ENCODE data around the gene PLEKHH2. TPM values are rescaled to one million over a fixed set of nuclear protein-coding genes. Genes with fewer than 3 reads are reported as not detected.
"Not testable (repeated sequence)": the region's sequence is repeated elsewhere in the genome, so short reads cannot be mapped to it uniquely, and the experiment has no call there.

Gene PLEKHH2
- total RNA-seq, 1 donor from 2014 or later = 2.1 TPM

DNA sequence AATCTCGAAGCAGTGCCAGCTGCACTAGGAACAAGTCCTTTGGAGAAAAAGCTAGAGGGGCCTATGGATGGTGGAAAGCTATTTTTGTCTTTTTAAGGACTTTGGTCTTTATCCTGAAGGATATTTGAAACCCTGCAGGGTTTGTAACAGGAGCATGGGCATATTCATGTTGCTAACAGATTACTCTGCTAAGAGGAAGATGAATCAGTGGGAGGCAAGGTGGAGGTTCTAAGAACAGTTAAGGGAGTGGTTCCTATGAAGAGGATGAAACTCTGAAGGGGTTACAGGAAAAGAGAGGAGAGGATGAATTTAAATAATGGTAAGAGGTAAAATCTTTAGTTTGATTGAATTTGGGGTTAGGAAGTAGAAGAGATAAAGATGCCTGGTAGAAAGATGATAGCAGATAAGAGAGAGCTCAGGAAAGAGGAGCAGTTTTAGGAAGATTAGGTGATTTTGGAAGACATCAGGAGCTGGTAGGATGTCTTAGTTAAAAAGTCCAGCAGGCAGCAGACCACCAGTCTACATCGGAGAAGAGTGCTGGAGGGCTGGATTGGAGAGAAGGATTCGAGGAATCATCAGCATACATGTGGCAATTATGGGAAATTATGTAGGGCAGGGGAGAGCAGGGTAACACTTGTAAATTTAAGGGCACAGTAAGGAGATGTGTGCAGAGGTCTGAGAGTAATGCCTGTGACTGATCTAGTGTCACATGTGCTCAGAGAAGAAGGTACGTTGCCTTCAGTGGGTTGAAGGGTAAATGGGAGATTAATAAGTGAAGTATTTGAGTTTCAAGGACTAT, 78.4 kb downstream of the PLEKHH2 start:
- no peak overlapping the region for H3K4me3 Mint-ChIP-seq
- H3K36me3 Mint-ChIP-seq (ENCODE audit: low read depth) = no peaks in the 10 kb centered on the region
- H3K27ac Mint-ChIP-seq (ENCODE audit: unreplicated experiment) = no peak overlapping the region
- H3K4me1 Mint-ChIP-seq = no peaks in the 10 kb centered on the region
- no peak for DNase-seq (ENCODE audit: low read depth, low spot score)
- no peaks in the 10 kb centered on the region for H3K9me3 Mint-ChIP-seq
- TF ChIP-seq, protein P1, sequence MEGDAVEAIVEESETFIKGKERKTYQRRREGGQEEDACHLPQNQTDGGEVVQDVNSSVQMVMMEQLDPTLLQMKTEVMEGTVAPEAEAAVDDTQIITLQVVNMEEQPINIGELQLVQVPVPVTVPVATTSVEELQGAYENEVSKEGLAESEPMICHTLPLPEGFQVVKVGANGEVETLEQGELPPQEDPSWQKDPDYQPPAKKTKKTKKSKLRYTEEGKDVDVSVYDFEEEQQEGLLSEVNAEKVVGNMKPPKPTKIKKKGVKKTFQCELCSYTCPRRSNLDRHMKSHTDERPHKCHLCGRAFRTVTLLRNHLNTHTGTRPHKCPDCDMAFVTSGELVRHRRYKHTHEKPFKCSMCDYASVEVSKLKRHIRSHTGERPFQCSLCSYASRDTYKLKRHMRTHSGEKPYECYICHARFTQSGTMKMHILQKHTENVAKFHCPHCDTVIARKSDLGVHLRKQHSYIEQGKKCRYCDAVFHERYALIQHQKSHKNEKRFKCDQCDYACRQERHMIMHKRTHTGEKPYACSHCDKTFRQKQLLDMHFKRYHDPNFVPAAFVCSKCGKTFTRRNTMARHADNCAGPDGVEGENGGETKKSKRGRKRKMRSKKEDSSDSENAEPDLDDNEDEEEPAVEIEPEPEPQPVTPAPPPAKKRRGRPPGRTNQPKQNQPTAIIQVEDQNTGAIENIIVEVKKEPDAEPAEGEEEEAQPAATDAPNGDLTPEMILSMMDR (conservative IDR thresholded peaks at IDR 0.05) = no peak
- no peaks in the 10 kb centered on the region for H3K27me3 Mint-ChIP-seq (ENCODE audit: low read depth)

DNA sequence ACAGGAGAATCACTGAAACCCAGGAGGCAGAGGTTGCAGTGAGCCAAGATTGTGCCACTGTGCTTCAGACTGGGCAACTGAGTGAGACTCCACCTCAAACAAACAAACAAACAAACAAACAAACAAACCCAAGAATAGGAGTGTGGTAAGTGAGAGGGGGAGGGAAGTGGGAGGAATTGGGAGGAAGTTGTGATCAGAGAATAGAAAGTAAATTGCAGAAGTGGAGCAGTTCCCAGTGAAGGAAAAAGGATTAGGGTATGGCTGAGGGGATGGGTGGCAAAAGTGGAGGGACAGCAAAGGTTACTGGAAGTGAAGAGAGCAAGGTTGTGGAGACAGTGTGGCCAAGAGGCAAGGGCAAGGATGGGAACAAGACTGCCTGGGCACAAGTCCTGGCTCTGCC, 80.3 kb downstream of the PLEKHH2 start:
- H3K27me3 Mint-ChIP-seq (ENCODE audit: low read depth) = no peaks in the 10 kb centered on the region
- DNase-seq (ENCODE audit: low read depth, low spot score) = no peak
- no peak overlapping the region for H3K4me3 Mint-ChIP-seq
- H3K27ac Mint-ChIP-seq (ENCODE audit: unreplicated experiment) = no peak overlapping the region
- H3K4me1 Mint-ChIP-seq = no peaks in the 10 kb centered on the region
- TF ChIP-seq, protein P1 (conservative IDR thresholded peaks at IDR 0.05) = no peak
- H3K9me3 Mint-ChIP-seq = no peaks in the 10 kb centered on the region
- no peaks in the 10 kb centered on the region for H3K36me3 Mint-ChIP-seq (ENCODE audit: low read depth)

DNA sequence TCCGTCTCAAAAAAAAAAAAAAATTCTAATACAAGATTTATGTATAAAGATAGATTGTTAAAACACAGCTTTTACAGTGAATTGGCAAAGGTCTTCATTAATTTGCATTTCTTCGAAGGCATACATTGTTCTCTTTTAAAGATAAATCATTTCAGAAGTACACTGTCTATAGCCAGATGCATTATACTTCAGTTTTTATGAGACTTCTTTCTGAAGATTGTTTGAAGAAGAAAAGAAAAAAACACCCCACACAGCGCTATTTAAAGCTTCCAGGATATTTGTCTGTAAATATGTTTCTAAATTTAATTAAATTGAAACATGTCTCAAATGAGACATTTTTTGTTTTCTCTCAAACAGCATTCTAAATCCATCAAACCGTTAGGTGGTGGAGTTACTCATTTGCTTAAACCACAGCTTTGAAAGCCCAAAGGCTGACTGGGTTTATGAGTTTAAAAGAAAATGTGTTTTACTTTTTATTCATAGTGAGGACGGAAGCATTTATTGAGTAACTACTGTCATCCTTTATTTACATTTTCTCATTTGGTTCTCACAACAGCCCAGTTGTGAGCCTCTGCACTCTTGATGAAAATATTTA, 81.6 kb downstream of the PLEKHH2 start:
- no peak for DNase-seq (ENCODE audit: low read depth, low spot score)
- Mint-ChIP-seq H3K27me3 (ENCODE audit: low read depth) (no peaks in the 10 kb centered on the region), H3K27ac (ENCODE audit: unreplicated experiment) (no peak overlapping the region), H3K4me1 (no peaks in the 10 kb centered on the region), H3K4me3 (no peak overlapping the region), H3K36me3 (ENCODE audit: low read depth) (no peaks in the 10 kb centered on the region), H3K9me3 (no peaks in the 10 kb centered on the region)
- TF ChIP-seq, protein P1 (conservative IDR thresholded peaks at IDR 0.05) = no peak

DNA sequence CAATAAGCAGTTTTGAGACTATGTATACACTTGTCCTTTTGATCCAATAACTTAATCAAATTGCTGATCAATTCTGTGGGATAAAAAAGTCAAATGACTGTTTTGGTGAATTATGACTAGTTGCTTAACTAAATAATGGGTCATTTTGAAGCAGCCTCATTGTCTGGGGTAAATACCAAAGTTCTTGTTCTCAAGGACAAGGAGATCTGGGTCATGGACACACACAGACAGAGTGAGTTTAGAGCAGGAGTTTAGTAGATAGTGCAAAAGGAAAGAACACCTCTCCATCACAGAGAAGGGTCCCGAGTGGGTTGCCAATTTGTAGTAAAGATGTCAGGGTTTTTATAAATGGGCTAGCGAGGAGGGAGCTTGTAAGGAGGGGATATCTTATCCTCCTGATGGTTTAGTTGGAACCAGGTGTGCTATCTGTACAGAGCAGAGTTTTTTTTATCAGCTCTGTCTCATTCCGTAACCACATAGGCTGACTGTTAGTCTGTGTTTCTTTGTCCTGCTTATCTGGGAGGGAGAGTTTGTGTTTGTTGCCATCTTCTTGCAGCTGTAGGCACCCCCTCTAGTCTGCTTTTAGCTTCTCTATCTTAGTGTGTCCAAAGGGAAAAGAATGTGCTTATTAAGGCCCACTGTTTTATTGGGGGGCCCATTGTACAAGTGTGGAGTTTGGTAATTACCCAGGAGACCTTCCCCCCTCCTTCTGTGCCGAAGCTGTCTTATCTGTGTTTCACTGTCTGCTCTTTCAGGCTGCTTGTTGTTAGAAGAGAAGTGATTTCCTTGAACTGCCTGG, 87.9 kb downstream of the PLEKHH2 start:
- DNase-seq (ENCODE audit: low read depth, low spot score) = no peak
- H3K27me3 Mint-ChIP-seq (ENCODE audit: low read depth) = no peaks in the 10 kb centered on the region
- no peaks in the 10 kb centered on the region for H3K9me3 Mint-ChIP-seq
- TF ChIP-seq, protein P1 (conservative IDR thresholded peaks at IDR 0.05) = no peak
- peak overlapping the region; percentile 15 for H3K27ac Mint-ChIP-seq (ENCODE audit: unreplicated experiment)
- H3K36me3 Mint-ChIP-seq (ENCODE audit: low read depth) = no peaks in the 10 kb centered on the region
- H3K4me3 Mint-ChIP-seq = no peak overlapping the region
- peaks cover 11% of the 10 kb centered on the region for H3K4me1 Mint-ChIP-seq

DNA sequence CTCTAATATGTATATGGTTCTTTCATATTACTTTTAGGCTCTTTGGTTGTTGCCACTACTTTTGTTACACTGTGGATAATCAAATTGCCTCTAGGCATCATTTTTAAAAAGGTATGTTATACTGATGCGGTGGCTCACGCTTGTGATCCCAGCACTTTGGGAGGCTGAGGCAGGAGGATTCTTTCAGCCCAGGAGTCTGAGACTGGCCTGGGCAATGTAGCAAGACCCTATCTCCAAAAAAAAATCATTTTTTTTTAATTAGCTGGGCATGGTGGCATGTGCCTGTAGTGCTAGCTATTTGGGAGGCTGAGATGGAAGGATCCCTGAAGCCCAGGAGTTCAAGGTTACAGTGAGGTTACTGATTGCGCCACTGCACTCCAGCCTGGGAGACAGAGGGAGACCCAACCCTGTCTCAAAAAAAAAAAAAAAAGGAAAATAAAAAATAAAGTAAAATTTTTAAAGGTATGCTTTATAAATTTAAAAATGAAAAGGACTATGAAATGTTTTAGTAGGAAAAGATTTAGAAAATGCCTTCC, 88.7 kb downstream of the PLEKHH2 start:
- TF ChIP-seq, protein P1 (conservative IDR thresholded peaks at IDR 0.05) = no peak
- H3K4me3 Mint-ChIP-seq = no peak overlapping the region
- H3K9me3 Mint-ChIP-seq = no peaks in the 10 kb centered on the region
- H3K27ac Mint-ChIP-seq (ENCODE audit: unreplicated experiment) = no peak overlapping the region
- H3K4me1 Mint-ChIP-seq = peaks cover 11% of the 10 kb centered on the region
- DNase-seq (ENCODE audit: low read depth, low spot score) = no peak
- H3K27me3 Mint-ChIP-seq (ENCODE audit: low read depth) = no peaks in the 10 kb centered on the region
- no peaks in the 10 kb centered on the region for H3K36me3 Mint-ChIP-seq (ENCODE audit: low read depth)

DNA sequence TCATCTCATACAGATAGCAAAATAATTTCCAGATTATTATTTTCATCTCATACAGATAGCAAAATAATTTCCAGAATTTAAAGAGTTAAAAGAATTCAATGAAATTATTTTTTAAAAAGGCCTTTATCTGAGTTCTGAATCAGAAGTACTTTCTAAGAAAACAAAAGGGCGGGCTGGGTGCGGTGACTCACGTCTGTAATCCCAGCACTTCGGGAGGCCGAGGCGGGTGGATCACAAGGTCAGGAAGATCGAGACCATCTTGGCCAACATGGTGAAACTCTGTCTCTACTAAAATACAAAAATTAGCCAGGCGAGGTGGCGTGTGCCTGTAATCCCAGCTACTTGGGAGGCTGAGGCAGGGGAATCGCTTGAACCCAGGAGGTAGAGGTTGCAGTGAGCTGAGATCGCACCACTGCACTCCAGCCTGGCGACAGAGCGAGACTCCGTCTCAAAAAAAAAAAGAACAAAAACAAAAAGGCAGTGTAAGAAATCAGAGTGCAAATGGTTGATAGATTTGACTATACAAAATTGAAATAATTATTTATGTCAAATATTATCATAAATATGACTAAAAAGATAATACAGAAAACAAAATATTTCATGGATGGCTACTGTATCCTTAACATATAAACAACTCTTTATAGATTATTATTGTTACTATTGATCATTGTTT, 90.0 kb downstream of the PLEKHH2 start:
- not testable (repeated sequence) for H3K27me3 Mint-ChIP-seq (ENCODE audit: low read depth); H3K4me3 Mint-ChIP-seq; H3K27ac Mint-ChIP-seq (ENCODE audit: unreplicated experiment); H3K36me3 Mint-ChIP-seq (ENCODE audit: low read depth); H3K9me3 Mint-ChIP-seq; DNase-seq (ENCODE audit: low read depth, low spot score)
- H3K4me1 Mint-ChIP-seq = peaks cover 11% of the 10 kb centered on the region
